OCI-LY7 (cell line): Measurements from ENCODE around the gene HVCN1. TPM values are rescaled to one million over a fixed set of nuclear protein-coding genes. Genes with fewer than 3 reads are reported as not detected.

ENCODE experiments used
- BruUV-seq: library from RNA; stranded (reverse); fragments of 400-500 nt; replicated peaks from 2 replicates; lab custom pipeline; 2021; lab: Mats Ljungman, UMichigan
- CTCF ChIA-PET: fragments of 300-600 bp; sonication (Branson Sonifier 250); formaldehyde crosslinking; loops from one replicate; lab custom pipeline; 2022; ENCODE audit warnings: antibody characterized with exemption; ENCODE audit not compliant: unreplicated experiment; lab: Charles Lee
- POLR2A ChIA-PET: fragments of 300-600 bp; sonication (Branson Sonifier 250); formaldehyde crosslinking; loops from one replicate; lab custom pipeline; 2022; ENCODE audit warnings: antibody characterized with exemption; lab: Charles Lee
- DNase-seq: peaks from one replicate; pipeline ENCODE4 v3.0.0-alpha.2; 2015; ENCODE audit warnings: low spot score
- H2AFZ ChIP-seq: fragments of 200-600 bp; sonication (generic), shearing (Covaris generic); 2 replicates; pipeline ENCODE4 v1.6.1; 2014; ENCODE audit warnings: mild to moderate bottlenecking, antibody characterized with exemption, low read length, moderate library complexity
- H3K27ac ChIP-seq: fragments of 200-600 bp; sonication (generic); 2 replicates; pipeline ENCODE4 v1.5.1; 2014; ENCODE audit warnings: mixed run types, low read depth, mild to moderate bottlenecking, moderate library complexity, low read length, inconsistent platforms; ENCODE audit not compliant: poor library complexity, severe bottlenecking
- H3K36me3 ChIP-seq: fragments of 200-600 bp; sonication (generic); 2 replicates; pipeline ENCODE4 v1.6.1; 2014; ENCODE audit warnings: mild to moderate bottlenecking, antibody characterized with exemption, low read length, moderate library complexity, mixed read lengths; ENCODE audit not compliant: insufficient read depth
- H3K4me1 ChIP-seq: fragments of 200-600 bp; sonication (generic); 2 replicates; pipeline ENCODE4 v1.5.1; 2014; ENCODE audit warnings: mild to moderate bottlenecking, low read length; ENCODE audit not compliant: insufficient read depth, poor library complexity, severe bottlenecking
- H3K4me2 ChIP-seq: fragments of 200-600 bp; sonication (generic); 2 replicates; pipeline ENCODE4 v1.6.1; 2014; ENCODE audit warnings: mild to moderate bottlenecking, low read length
- H3K4me3 ChIP-seq: fragments of 200-600 bp; sonication (generic); 2 replicates; pipeline ENCODE4 v1.5.1; 2014; ENCODE audit warnings: mild to moderate bottlenecking, low read depth, low read length; ENCODE audit not compliant: poor library complexity, severe bottlenecking
- H3K79me2 ChIP-seq: fragments of 200-600 bp; sonication (generic); 2 replicates; pipeline ENCODE4 v1.6.1; 2016; ENCODE audit warnings: low read depth, mild to moderate bottlenecking, low read length, moderate library complexity, mixed read lengths; ENCODE audit not compliant: insufficient read depth
- H3K9me2 ChIP-seq: fragments of 200-600 bp; sonication (generic); 2 replicates; pipeline ENCODE4 v1.6.1; 2016; ENCODE audit warnings: mild to moderate bottlenecking, low read length, mixed read lengths; ENCODE audit not compliant: insufficient read depth
- H3K9me3 ChIP-seq: fragments of 200-600 bp; sonication (generic); 2 replicates; pipeline ENCODE4 v1.6.1; 2014; ENCODE audit warnings: mild to moderate bottlenecking, mixed run types, low read length, mixed read lengths
- H4K20me1 ChIP-seq: fragments of 200-600 bp; sonication (generic); 2 replicates; pipeline ENCODE4 v1.6.1; 2014; ENCODE audit warnings: mild to moderate bottlenecking, antibody characterized with exemption, low read length, moderate library complexity, mixed read lengths; ENCODE audit not compliant: insufficient read depth
- CTCF ChIP-seq: fragments of 200-600 bp; sonication (generic); conservative IDR thresholded peaks from 2 replicates; pipeline ENCODE4 v1.5.1; 2014; ENCODE audit warnings: mild to moderate bottlenecking, antibody characterized with exemption, low read length, moderate library complexity, mixed read lengths
- EZH2phosphoT487 ChIP-seq: fragments of 200-600 bp; sonication (generic); IDR thresholded peaks from 2 replicates; pipeline ENCODE4 v1.6.1; 2018; ENCODE audit warnings: low read depth, borderline replicate concordance, mild to moderate bottlenecking, mixed run types, antibody characterized with exemption, low read length, moderate library complexity, mixed read lengths
- intact Hi-C: fragments of 100-400 bp; cut with micrococcal nuclease; formaldehyde crosslinking; loops from one replicate; pipeline ENCODE4 v1.10.0; 2022; ENCODE audit not compliant: unreplicated experiment
- total RNA-seq, 2 experiments: library from RNA; depleted of rRNA in 1 of 2; stranded (reverse); fragments of >200 nt in 1 of 2; shearing (Covaris generic) in 1 of 2; gene quantifications; 2 replicates each; pipeline ENCODE4 v1.2.3, GENCODE V29; 2014 to 2022

HVCN1 gene
- total RNA-seq, 2 experiments from 2014 or later: 4.5 to 9.3 TPM

- no peak for TF ChIP-seq EZH2phosphoT487
- no peak for TF ChIP-seq CTCF
- no peaks in the 10 kb centered on the region for H3K79me2 ChIP-seq
- H4K20me1 ChIP-seq: no peaks in the 10 kb centered on the region
- DNase-seq: no peak
- no TSS peak for BruUV-seq
- H2AFZ ChIP-seq: no peak overlapping the region
- no peaks in the 10 kb centered on the region for H3K36me3 ChIP-seq
- no peak overlapping the region for H3K4me3 ChIP-seq
- ChIA-PET CTCF (no interaction called here), POLR2A (no interaction called here)
- no peak overlapping the region for H3K27ac ChIP-seq
- no peaks in the 10 kb centered on the region for H3K9me2 ChIP-seq
- H3K4me2 ChIP-seq: no peak overlapping the region
- intact Hi-C loops: no loop called here
- no peaks in the 10 kb centered on the region for H3K9me3 ChIP-seq
- H3K4me1 ChIP-seq: peaks cover 55% of the 10 kb centered on the region
These were observed 66.3 kb downstream of the HVCN1 start for GRCh38 chr12:110622582-110622981.

GRCh38 chr12:110619534-110619953 is 69.4 kb downstream of the HVCN1 start:
- Histone ChIP-seq H3K27ac (peak overlapping the region; percentile 19), H3K79me2 (no peaks in the 10 kb centered on the region), H3K36me3 (no peaks in the 10 kb centered on the region), H3K4me1 (peaks cover 50% of the 10 kb centered on the region), H2AFZ (peak overlapping the region; percentile 81), H4K20me1 (no peaks in the 10 kb centered on the region), H3K4me2 (peak overlapping the region; percentile 78), H3K9me2 (no peaks in the 10 kb centered on the region), H3K4me3 (peak overlapping the region; percentile 59), H3K9me3 (no peaks in the 10 kb centered on the region)
- DNase-seq: peak; percentile 75
- TF ChIP-seq CTCF (peak; percentile 82), EZH2phosphoT487 (no peak)
- intact Hi-C loops: loop anchor here (1.0 kb wide), 3 partner anchors 79 to 269 kb away; no protein-coding TSS in a partner anchor
- BruUV-seq: no TSS peak
- POLR2A ChIA-PET: interaction anchor here (0.5 to 1.9 kb wide), 11 partner anchors 9 to 1145 kb away, joined by 3 to 21 read pairs (median 3); no protein-coding TSS in a partner anchor
- CTCF ChIA-PET: interaction anchor here (0.5 to 1.2 kb wide), 3 partner anchors 29 to 208 kb away, joined by 3 read pairs; no protein-coding TSS in a partner anchor

- POLR2A ChIA-PET: interaction anchor here (0.7 to 1.8 kb wide), 6 partner anchors 14 to 108 kb away, joined by 3 to 6 read pairs (median 4); no protein-coding TSS in a partner anchor
- Histone ChIP-seq H2AFZ (no peak overlapping the region), H3K36me3 (no peaks in the 10 kb centered on the region), H4K20me1 (no peaks in the 10 kb centered on the region), H3K79me2 (no peaks in the 10 kb centered on the region), H3K9me3 (no peaks in the 10 kb centered on the region), H3K4me1 (peaks cover 66% of the 10 kb centered on the region), H3K4me2 (no peak overlapping the region), H3K9me2 (no peaks in the 10 kb centered on the region), H3K4me3 (no peak overlapping the region), H3K27ac (no peak overlapping the region)
- intact Hi-C loops: no loop called here
- no peak for DNase-seq
- CTCF ChIA-PET: interaction anchor here (1.1 kb wide), 1 partner anchor 81 kb away, joined by 3 read pairs; no protein-coding TSS in a partner anchor
- BruUV-seq: no TSS peak
- TF ChIP-seq CTCF: no peak
- no peak for TF ChIP-seq EZH2phosphoT487
These were observed 72.3 kb downstream of the HVCN1 start for GRCh38 chr12:110616471-110617115.
